HG02884 (cell line): ENCODE measurements around the gene RANBP10.
"Not testable (repeated sequence)": the region's sequence is repeated elsewhere in the genome, so short reads cannot be mapped to it uniquely, and the experiment has no call there.

ENCODE experiments used
- ATAC-seq: cut with Tn5 transposase; IDR thresholded peaks from one replicate; pipeline ENCODE4 v1.9.1; 2021; ENCODE audit warnings: mild to moderate bottlenecking, moderate library complexity; ENCODE audit not compliant: unreplicated experiment

RANBP10 gene

GRCh38 chr16:67806428-67807147 lies at the start of gene RANBP10, which contains the start of gene TSNAXIP1:
TSS of gene RANBP10 (minus strand) at chr16:67806560. CDS start at chr16:67806536, 24 bp downstream.
TSS of gene TSNAXIP1 (plus strand) at chr16:67806889. CDS start at chr16:67807150, 261 bp downstream.
- ATAC-seq: peak; percentile 92

DNA sequence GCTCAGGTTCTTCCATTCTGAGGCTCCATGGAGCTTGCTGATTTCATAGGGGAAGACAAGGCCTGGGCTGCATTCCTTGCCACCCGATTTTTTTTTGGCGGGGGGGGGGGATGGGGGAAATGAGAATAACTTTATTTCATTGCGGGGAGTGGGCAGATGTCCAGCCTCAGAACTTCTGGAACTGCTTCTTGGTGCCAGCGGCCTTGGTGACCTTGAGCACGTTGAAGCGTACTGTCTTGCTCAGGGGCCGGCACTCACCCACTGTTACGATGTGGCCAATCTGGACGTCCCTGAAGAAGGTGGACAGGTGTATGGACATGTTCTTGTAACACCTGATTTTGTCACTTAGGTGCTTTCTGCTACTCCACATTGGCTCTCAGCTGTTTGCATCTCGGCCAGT lies 49.4 kb upstream of the RANBP10 start:
- ATAC-seq: no peak

DNA sequence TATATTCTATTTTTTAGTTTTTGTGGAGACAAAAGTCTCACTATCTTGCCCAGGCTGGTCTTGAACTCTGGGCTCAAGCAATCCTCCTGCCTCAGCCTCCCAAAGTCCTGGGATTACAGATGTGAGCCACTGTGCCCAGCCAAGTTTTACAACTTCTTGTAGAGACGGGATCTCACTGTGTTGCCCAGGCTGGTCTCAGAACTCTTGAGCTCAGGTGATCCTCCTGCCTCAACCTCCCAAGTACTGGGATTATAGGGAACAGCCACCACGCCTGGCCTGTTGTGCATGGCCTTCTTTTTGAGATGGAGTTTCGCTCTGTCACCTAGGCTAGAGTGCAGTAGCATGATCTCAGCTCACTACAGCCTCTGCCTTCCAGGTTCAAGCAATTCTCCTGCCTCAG lies 47.3 kb upstream of the RANBP10 start:
- ATAC-seq: no peak

DNA sequence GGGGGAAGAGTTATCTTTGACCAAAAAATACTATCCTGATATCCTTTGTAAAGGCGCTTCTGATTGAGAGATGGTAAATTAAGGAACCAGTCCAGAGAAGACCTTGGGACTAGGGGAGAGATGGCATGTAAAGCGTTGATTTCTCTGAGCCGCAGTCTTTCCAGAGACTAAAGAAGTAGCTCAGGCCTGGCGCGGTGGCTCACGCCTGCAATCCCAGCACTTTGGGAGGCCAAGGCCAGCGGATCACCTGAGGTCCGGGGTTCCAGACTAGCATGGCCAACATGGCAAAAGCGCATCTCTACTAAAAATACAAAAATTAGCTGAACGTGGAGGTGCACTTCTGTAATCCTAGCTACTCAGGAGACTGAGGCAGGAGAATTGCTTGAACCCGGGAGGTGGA lies 41.8 kb upstream of the RANBP10 start:
- no peak for ATAC-seq

DNA sequence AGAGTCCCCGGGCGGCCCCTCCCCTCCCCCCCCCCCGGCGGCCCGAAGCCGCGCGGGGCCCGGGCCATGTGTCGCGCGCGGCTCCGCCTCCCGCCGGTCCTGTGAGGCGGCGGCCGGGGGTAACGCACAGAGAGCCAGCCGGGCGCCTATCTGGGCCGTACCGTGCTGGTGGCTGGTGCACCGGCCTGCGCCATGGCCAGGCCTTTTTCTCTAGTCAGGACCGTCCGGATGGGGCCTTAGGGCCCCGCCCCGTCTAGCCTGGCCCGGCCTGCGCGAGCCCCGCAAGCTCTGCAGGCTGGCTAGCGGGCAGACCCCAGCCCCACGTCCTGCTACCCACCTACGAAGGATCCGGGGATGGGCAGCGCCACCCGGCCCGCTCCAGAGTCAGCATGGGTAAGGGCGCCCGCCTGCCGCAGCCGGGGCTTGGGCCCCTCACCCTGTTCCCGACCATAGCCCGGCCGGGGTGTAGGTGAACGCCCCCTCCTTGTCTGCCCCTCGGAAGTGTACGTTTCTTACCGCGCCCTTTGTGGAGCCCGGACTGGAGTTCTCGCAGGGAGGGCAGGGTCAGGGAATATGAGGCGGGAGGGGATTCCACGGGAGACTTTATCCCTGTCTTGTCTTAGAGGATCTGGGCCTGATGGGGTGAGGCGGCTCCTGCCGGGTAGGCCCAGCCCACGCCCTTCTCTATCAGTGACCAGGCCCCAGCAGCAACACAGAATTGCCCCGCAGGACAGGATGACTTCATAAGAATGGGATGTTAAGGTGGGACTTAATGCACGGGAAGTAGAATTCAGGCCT lies 40.9 kb upstream of the RANBP10 start, which contains the start of gene CENPT:
Gene CENPT (minus strand): TSS at position 630 of the 798 bp plus-strand sequence. CDS start 13,834 bp downstream, outside the sequence.
- ATAC-seq: peak; percentile 36

DNA sequence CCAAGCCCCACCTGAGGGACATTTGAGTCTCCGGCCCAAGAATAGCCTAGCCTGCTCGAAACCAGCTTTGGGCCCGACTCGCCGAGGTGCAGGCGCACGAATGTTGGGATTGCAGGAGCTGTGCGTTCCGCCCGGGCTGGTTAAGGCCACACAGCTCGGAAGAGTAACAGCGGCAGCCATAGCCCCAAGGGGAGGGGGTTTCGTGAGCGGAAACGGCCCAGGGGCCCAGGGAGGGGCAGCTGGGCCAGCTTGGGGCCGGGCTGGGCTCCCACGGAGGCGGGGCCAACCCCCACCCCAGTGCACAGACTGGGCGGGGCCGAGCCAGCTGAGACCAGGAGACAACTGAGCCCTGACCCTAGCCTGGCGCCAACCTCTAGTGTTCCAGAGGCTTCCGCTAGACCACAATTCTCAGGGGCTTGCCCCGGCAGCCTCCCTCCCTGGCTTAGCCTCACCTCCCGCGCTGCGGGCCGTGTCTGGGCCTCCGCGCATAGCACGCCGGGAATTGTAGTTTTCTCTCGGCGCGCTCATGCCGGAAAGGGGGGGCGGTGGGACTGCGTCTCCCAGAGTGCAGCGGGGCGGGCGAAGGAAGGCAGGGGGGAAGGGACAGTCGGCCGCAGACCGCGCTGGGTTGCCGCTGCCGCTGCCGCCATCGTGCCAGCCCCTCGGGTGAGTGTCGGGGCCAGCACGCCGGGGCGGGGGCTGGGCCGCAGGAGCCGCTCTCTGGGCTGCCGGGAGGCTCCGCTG lies 40.1 kb upstream of the RANBP10 start, which contains the start of gene NUTF2:
Gene NUTF2 (plus strand): TSS at position 614 of the 744 bp plus-strand sequence. CDS start 18,198 bp downstream, outside the sequence.
- ATAC-seq: peak; percentile 55

- ATAC-seq: no peak
Observed at GRCh38 chr16:67846063-67846319, 39.6 kb upstream of the RANBP10 start.

GRCh38 chr16:67845291-67846062 lies 39.1 kb upstream of the RANBP10 start:
- ATAC-seq: no peak

DNA sequence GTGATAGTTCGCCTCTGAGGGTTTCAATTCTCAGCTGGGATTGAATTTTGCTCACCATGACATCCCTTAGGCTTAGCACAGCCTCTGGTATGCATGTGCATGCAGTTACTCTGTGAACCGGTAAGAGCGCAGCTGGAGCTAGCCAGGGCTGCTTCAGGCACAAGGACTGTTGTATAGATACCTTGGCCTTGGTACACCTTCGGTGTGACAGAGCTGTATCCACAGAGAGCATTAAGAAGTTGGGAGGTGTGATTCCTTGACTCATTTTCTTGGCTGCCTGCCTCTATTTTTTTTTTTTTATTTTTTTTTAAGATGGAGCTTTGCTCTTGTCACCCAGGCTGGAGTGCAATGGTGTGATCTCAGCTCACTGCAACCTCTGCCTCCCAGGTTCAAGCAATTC lies 38.1 kb upstream of the RANBP10 start:
- no peak for ATAC-seq

GRCh38 chr16:67843343-67843765 lies 37.0 kb upstream of the RANBP10 start:
- no peak for ATAC-seq

GRCh38 chr16:67842509-67843342 lies 36.4 kb upstream of the RANBP10 start:
- ATAC-seq: peak; percentile 11

- peak; percentile 39 for ATAC-seq
Observed at GRCh38 chr16:67841816-67842508, 35.6 kb upstream of the RANBP10 start, which contains the start of gene THAP11. TSS of gene THAP11 (plus strand) at chr16:67842320. CDS start at chr16:67842555, 235 bp downstream.

DNA sequence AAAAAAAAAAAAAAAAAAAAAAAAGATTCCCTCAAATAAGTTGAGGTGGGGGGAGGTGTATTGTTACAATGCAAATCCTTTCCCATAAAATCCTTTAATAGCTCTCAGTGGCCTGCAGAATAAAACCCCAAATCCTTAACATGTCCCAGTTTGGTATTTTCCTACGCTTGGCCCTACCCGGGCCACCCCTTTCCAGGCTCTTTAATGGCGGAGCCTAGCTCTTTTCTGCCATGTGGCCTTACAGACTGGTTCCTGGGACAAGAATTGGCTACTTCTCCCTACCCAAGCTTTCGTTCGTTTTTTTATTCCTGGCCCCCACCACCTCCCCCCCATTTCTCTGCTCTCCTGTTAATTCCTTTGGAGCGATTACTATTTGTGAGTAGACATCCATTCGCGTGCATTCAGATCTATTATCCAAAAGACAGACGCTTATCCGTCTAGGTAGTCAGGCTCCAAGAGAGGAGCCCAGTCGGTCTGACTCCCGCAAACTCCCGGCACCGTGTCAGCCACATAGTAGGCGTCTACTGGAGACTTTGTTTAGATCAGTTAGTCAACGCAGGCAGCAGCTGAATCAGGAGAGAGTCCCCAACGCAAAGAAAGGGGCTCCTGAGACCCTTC lies 34.9 kb upstream of the RANBP10 start:
- ATAC-seq: no peak

GRCh38 chr16:67837811-67838210 lies 31.5 kb upstream of the RANBP10 start:
- ATAC-seq: no peak

DNA sequence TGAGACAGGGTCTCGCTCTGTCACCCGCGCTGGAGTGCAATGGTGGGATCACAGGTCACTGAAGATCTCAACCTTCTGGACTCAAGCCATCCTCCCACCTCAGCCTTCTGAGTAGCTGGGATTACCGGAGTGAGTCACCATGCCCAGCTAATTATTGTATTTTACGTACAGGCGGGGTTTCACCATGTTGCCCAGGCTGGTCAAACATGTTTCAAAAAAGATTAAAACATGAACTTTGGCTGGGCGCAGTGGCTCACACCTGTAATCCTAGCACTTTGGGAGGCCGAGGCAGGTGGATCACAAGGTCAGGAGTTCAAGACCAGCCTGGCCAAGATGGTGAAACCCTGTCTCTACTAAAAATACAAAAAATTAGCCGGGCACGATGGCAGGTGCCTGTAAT lies 30.8 kb upstream of the RANBP10 start:
- ATAC-seq: not testable (repeated sequence)

DNA sequence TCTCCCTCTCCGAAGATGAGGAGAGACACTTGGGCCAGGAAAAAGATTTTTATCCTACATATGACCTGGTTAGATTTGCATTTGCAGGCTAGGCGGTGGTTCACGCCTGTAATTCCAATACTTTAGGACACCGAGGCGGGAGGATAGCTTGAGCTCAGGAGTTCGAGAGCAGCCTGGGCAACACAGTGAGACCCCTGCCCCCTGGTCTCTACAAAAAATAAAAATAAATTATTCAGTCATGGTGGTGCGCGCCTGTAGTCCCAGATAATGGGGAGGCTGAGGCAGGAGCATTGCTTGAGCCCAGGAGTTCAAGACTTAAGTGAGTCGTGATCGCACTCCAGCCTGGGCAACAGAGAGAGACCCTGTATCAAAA lies 27.9 kb upstream of the RANBP10 start:
- ATAC-seq: no peak

DNA sequence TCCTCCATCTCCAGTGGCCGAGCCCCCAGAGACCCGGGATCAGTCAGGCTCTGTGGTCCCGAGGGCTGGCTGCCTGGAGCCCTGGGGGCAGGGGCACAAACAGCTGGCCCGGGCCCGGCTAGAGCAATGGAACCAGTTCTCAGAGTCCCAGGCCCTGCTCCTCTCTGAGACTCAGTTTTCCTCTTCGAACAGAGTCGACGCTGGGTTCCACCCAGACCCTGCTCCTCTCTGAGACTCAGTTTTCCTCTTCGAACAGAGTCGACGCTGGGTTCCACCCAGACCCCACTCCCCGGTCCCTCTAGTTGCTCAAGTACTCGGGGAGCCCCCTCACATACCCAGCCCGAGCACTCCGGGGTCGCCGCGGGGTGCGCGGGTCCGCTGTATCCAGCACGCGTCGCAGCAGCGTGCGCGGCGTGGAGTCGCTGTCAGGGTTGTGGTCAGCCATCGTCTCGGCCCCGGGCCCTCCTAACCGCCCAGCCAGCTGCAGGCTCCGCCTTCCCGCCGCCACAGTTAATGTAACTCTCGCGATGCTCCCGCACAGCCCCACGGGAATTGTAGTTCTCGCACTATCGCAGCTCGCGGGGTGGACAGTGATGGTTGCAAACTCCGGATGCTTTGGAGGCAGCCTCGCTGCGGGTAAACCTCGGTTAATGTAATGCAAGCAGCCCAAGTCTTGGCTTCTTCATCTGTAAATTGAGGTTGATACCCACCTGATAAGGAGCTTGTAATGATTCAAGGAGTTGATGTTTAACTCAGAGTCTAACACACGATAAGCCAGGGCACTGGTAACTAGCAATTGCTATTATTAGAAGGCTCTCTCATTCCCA lies 27.3 kb upstream of the RANBP10 start:
- ATAC-seq: peak; percentile 96

DNA sequence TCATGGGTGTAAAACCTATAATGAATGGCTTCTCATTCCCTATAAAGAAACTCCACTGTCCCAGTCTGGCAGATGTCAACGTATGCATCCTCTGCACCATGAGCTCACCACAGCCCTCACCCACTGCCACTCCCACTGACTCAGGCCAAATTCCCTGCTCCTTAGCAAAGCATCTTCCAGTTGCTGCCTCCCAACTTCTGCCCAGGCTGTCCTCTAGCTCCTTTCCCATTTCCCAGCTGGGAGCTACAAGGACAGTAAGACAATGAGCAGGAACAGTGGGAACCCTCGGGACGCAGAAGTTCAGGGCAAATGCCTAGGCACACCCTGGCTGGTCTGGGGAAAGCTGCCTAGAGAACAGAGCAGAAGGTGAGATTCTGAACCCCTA lies 26.7 kb upstream of the RANBP10 start:
- ATAC-seq: no peak
